Effector CD8-positive, alpha-beta T cell (primary cell): ENCODE measurements around the gene PDE6A.

Experiments
- DNase-seq: peaks from one replicate; lab custom pipeline; 2025; lab: John Stamatoyannopoulos, UW

Gene PDE6A

DNA sequence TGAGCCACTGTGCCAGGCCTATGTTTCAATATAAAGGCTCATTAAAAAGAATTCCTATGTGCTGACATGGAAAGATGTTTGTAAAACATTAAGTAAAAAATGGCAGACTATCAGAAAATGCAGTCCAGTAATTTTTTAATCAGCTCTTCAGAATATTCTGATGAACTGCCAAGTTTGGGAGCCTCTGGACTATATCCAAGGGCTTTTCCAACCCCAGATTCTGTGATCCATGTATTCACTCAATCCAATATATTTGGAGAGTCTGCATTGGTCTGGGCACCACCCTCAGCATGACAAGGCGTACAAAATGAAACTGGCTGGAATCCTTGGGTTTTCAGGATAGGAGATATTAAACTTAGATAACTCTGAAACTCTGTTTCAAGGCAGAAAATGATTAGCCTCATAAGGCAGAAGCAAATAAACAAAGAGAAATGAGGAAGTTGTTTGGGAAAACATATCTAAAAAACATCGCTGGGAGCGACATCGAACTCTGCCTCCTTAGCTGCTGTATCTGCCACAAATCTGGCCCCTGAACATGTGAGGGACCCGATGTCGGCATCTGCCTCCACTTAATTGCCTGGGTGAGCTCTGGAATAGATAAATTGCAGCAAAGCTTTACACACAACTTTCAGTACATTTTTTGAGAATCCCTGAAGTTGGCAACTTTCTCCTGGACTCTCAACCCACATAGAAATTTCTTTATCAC, 14.4 kb downstream of the PDE6A start:
- no peak for DNase-seq

GRCh38 chr5:149924486-149924885, 20.1 kb downstream of the PDE6A start:
- no peak for DNase-seq

DNA sequence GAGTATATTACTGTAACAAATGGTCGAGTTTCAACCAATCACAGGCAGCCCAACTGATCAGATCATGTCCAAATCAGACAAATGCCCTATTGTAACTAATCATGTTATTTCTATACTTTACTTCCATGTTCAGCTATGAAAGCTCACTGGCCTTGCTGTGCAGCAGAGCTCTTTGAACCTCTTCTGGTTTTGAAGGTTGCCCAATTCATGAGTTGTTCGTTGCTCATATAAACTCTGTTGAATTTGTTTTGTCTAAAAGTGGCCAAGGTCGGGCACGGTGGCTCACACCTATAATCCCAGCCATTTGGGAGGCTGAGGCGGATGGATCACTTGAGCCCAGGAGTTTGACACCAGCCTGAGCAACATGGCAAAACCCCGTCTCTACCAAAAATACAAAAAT, 21.6 kb downstream of the PDE6A start:
- DNase-seq, result no peak

- no peak for DNase-seq
Observed at GRCh38 chr5:149921597-149921996, 23.0 kb downstream of the PDE6A start.

DNA sequence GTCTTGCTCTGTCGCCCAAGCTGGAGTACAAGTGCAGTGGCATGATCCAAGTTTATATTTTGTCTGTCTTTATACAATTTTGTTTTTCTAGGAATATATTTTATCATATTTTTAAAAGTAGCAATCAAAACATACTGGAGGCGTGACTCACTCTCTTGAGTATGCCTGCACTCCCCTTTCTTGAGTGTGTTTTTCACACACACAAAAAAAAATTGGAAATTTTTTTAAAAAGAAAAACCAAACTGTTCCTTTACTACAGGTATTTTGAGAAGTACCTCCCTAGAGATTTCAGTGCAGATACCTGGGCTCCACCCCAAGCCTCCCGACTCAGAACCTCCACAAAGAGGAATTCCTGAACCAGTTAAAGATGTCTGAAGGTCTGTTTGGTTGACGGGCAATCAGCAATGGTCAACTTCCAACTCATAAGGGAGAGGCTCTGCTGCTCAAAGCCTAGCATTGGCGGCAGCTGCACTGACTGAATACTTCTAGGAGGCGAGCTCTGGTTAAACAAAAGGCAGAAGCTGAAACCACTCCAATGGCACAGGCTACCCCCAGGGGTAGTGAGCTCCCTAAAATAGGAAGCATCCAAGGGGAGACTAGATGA, 27.4 kb downstream of the PDE6A start:
- DNase-seq, result no peak

- DNase-seq, result no peak
Observed at GRCh38 chr5:149916334-149917072, 28.1 kb downstream of the PDE6A start.

DNA sequence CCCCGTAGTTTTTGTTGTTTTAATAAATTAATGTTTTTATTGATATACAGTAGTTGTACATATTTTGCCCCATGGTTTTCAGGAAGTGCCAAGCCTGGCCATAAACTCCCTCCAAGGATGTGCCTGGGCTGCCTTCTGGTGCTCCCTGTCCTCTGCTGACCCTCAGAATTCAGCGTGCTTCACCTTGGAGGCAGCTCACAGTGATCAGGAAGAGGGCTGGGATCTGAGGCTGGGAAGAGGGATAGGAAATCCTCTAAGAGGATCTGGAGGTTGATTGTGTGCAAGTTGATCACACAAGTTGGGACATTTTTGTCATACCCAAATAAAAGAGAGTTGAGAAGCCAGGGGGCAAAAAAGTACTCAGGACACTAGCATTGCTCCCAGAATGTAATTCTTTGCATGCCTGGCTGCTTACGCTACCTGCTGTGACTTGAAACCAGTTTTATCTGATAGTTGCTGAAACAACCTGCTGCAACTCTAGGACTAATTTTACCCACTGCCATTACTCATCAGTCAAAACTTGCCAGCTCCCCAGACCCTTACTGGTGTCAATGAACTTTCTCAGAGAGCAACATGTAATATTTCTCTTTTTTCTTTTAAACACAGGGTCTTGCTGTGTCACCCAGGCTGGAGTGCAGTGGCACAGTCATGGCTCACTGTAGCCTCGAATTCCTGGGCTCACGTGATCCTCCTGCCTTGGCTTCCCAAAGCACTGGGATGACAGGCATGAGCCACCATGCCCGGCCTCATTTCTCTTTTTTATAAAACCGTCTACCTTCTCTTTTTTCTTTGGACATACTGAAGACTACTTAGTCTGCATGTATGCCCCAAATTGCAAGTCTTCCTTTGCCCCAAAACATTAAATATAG, 29.0 kb downstream of the PDE6A start:
- no peak for DNase-seq

- no peak for DNase-seq
Observed at GRCh38 chr5:149913436-149914419, 30.9 kb downstream of the PDE6A start.

GRCh38 chr5:149912226-149912871, 32.2 kb downstream of the PDE6A start:
- DNase-seq, result no peak

DNA sequence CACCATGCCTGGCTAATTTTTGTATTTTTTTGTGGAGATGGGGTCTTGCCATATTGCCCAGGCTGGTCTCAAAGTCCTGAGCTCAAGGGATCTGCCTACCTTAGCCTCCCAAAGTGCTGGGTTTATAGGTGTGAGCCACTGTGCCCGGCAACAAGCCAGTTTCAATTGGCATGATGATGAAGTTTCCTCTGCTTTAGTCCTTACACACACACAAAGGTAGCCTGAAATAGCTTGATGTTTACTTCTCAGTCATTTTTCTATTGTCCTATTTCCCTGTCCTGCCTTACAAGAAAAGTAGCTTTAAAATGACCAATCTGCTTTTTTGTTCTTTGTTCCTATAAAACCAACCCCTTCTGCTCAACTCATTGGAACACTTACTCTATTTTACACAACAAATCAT, 33.6 kb downstream of the PDE6A start:
- DNase-seq, result no peak

- DNase-seq, result no peak
Observed at GRCh38 chr5:149907828-149908227, 36.8 kb downstream of the PDE6A start.

DNA sequence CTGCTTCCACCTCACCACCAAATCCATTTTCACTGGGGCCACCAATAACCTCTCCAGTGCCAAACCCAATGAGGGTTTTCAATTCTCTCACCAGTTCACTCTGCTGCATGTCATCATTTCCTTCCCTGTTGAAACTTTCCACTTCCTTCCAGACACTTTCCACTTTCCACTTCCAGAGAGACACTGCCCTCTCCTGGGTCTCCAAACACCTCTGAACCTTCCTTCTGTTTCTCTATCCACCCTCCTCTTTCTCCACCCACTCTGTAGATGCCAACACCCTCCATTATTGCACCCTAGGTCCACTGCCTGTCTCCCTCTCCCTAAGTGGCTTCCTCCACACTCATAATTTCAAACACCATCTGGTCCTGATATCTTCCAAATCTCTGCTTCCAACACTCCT, 39.6 kb downstream of the PDE6A start:
- no peak for DNase-seq

GRCh38 chr5:149904293-149904886, 40.2 kb downstream of the PDE6A start:
- DNase-seq, result no peak

DNA sequence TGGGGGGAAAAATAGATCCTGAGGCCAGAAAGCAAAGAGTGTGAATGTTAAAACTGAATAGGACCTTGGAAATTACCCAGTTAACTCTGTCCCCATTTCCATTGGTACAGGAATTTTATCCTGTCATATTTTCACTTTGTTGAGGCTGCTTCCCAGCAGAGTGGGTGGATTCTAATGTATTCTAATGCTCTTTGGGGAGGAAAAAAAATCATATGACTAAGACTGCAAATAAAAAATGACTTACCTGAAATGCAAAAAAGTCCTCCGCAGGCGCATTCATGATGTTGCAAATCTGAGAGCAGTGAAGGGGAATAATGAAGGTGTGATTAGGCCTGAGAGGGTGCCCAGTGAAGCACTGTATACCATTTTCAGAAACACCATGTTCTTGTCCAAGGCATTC, 41.2 kb downstream of the PDE6A start:
- no peak for DNase-seq

GRCh38 chr5:149902177-149902576, 42.4 kb downstream of the PDE6A start:
- no peak for DNase-seq

GRCh38 chr5:149901511-149901910, 43.1 kb downstream of the PDE6A start:
- DNase-seq, result no peak

GRCh38 chr5:149900390-149900789, 44.2 kb downstream of the PDE6A start:
- DNase-seq, result no peak

- DNase-seq, result no peak
Observed at GRCh38 chr5:149898811-149899210, 45.8 kb downstream of the PDE6A start.

- no peak for DNase-seq
Observed at GRCh38 chr5:149895416-149896345, 48.9 kb downstream of the PDE6A start.
